ENCODE results near the gene TBC1D22B.
"Not testable (repeated sequence)": the region's sequence is repeated elsewhere in the genome, so short reads cannot be mapped to it uniquely, and the experiment has no call there.

The TBC1D22B gene

DNA sequence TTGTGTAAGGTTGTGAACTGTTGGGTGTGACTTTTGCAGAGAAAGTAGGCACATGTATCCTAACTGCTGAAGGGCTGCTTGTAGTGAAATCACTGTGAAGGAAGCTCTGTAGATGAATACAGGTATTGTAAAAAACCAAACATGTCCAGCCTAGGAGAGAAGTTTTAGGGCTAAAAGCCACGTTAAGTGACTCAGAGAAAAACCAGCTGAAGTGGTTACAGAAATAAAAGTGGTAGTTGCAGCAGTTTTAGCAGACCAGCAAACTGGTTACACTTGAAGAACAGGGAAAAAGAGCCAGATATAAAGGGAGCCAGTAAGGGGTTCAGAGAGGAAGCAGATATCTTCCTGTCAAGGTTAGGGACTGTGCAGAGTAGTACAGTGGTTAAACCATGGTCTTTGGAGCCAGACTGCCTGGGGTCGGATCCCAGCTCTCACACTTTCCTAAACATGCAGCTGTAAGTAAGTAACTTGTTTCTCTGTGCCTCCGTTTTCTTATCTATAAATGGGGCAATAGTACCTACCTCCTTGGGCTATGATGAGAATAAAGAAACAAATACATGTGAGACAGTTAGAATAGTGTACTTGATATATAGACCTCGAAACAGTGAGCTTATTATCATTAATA lies 62.4 kb downstream of the TBC1D22B start:
- Histone ChIP-seq H3K9me3 (ENCODE audit: insufficient read depth, low read depth, low read length) (no peaks in the 10 kb centered on the region), H3K4me1 (ENCODE audit: insufficient read depth, low read length) (no peaks in the 10 kb centered on the region), H3K27me3 (ENCODE audit: insufficient read depth, low read length) (no peaks in the 10 kb centered on the region), H3K27ac (ENCODE audit: low read length) (no peak overlapping the region), H3K4me3 (ENCODE audit: low read length) (no peak overlapping the region), H3K36me3 (ENCODE audit: insufficient read depth, low read depth, low read length) (peaks cover 75% of the 10 kb centered on the region), H3K9ac (ENCODE audit: low read depth, low read length) (no peak overlapping the region)

DNA sequence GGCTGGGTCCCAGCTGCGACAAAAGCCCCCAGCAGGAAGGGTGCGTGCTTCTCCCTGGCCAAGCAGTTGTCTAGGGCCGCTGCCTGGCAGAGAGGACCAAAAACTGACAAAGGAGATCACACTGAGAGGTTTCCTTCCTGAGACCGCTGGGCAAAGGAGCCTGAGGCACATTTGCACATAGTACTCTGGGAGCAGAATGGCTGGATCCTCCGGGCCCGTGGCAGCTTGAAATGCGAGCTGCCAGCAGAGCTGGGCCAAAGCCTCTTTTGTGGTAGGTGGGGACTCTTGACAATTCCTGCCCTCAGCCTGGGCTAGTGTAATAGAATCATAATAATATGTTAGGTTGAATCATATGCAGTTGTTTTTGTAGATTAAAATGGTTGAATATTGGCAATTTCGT lies 63.1 kb downstream of the TBC1D22B start:
- Histone ChIP-seq H3K4me1 (ENCODE audit: insufficient read depth, low read length) (no peaks in the 10 kb centered on the region), H3K4me3 (ENCODE audit: low read length) (no peak overlapping the region), H3K9ac (ENCODE audit: low read depth, low read length) (no peak overlapping the region), H3K36me3 (ENCODE audit: insufficient read depth, low read depth, low read length) (peaks cover 68% of the 10 kb centered on the region), H3K27ac (ENCODE audit: low read length) (no peak overlapping the region), H3K9me3 (ENCODE audit: insufficient read depth, low read depth, low read length) (no peaks in the 10 kb centered on the region), H3K27me3 (ENCODE audit: insufficient read depth, low read length) (no peaks in the 10 kb centered on the region)

DNA sequence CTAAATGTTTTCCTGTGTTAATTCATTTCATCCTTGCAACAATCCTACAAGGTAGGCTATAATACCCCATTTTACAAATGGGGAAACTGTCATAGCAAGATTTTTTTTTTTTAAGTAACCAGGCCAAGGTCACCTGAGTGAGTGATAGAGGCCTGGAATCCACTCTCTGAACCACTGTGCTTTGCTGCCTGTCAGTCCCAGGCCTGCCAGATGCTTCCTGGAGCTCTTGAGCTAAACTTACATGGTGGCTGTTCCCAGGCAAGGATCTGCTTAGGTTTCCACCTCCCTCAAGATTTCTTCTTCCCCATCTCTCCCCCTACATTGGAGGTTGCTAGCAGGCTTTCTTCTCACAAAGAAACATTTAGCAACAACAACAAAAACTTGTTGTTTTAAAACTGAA lies 63.5 kb downstream of the TBC1D22B start:
- Histone ChIP-seq H3K27ac (ENCODE audit: low read length) (no peak overlapping the region), H3K4me1 (ENCODE audit: insufficient read depth, low read length) (no peaks in the 10 kb centered on the region), H3K9ac (ENCODE audit: low read depth, low read length) (no peak overlapping the region), H3K36me3 (ENCODE audit: insufficient read depth, low read depth, low read length) (peaks cover 64% of the 10 kb centered on the region), H3K27me3 (ENCODE audit: insufficient read depth, low read length) (no peaks in the 10 kb centered on the region), H3K9me3 (ENCODE audit: insufficient read depth, low read depth, low read length) (no peaks in the 10 kb centered on the region), H3K4me3 (ENCODE audit: low read length) (no peak overlapping the region)

DNA sequence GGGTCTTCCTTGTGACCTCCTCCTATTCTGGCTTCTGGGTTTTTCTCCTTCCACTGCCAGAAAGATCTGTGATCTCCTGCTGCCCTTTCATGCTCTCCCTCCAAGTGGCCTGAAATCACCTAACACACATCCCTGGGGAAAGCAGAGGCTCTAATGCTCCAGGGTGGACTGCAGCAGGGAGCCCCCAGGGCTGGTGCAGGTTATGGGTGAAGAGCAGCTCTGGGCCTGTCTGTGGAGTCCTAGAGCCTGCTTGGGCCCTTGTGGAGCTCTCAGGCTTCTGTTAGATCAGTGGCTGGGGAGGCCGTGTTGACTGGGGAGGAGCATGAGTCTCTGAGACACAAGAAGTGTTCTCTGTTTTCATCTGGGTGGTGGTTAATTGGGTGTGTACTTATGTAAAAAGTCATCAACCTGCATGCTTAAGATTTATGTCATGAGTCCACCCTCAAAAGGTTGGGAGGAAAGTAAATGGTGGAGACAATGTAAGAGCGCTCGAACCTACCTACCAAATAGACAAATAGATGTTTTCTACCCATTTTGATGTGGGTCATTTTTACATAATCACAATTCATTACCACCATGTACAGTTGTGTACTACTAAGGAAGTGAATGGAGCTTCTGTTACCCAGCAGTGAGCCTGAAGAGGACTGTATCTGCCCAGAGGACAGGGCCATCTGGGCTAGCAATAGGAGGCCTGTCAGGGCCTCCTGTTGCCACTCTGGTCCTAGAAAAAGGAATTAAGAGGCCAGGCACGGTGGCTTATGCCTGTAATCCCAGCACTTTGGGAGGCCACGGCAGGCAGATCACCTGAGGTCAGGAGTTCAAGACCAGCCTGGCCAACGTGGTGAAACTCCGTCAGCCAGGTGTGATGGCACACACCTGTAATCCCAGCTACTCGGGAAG lies 64.2 kb downstream of the TBC1D22B start:
- peaks cover 57% of the 10 kb centered on the region for H3K36me3 ChIP-seq (ENCODE audit: insufficient read depth, low read depth, low read length)

DNA sequence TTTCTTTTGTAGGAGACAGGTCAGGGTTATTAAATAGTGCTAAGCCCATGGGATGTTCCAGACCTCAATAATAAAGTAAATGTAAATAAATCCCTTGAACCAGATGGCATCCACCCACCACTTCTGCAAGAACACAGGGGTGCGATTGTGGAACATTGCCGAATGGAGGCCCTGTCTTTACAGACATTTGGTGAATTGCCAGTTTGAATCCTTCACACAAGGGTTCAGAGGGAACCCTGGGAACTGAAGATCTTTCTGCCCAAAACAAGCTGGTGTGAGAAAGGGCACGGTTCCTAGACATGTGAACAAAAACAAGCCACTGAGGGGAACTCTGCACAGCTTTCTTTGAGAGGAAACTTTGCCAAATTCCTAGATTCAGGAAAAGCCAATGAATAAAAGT lies 66.0 kb downstream of the TBC1D22B start:
- Histone ChIP-seq H3K36me3 (ENCODE audit: insufficient read depth, low read depth, low read length) (peaks cover 39% of the 10 kb centered on the region), H3K4me3 (ENCODE audit: low read length) (no peak overlapping the region), H3K27me3 (ENCODE audit: insufficient read depth, low read length) (no peaks in the 10 kb centered on the region), H3K4me1 (ENCODE audit: insufficient read depth, low read length) (no peaks in the 10 kb centered on the region), H3K9me3 (ENCODE audit: insufficient read depth, low read depth, low read length) (no peaks in the 10 kb centered on the region), H3K27ac (ENCODE audit: low read length) (no peak overlapping the region), H3K9ac (ENCODE audit: low read depth, low read length) (no peak overlapping the region)

More for the DNA sequence above, 64.2 kb downstream of the TBC1D22B start:
- no peak overlapping the region for H3K27ac ChIP-seq (ENCODE audit: low read length)
- no peaks in the 10 kb centered on the region for H3K4me1 ChIP-seq (ENCODE audit: insufficient read depth, low read length)
- H3K27me3 ChIP-seq (ENCODE audit: insufficient read depth, low read length): no peaks in the 10 kb centered on the region
- no peak overlapping the region for H3K9ac ChIP-seq (ENCODE audit: low read depth, low read length)
- no peak overlapping the region for H3K4me3 ChIP-seq (ENCODE audit: low read length)
- H3K9me3 ChIP-seq (ENCODE audit: insufficient read depth, low read depth, low read length): no peaks in the 10 kb centered on the region

DNA sequence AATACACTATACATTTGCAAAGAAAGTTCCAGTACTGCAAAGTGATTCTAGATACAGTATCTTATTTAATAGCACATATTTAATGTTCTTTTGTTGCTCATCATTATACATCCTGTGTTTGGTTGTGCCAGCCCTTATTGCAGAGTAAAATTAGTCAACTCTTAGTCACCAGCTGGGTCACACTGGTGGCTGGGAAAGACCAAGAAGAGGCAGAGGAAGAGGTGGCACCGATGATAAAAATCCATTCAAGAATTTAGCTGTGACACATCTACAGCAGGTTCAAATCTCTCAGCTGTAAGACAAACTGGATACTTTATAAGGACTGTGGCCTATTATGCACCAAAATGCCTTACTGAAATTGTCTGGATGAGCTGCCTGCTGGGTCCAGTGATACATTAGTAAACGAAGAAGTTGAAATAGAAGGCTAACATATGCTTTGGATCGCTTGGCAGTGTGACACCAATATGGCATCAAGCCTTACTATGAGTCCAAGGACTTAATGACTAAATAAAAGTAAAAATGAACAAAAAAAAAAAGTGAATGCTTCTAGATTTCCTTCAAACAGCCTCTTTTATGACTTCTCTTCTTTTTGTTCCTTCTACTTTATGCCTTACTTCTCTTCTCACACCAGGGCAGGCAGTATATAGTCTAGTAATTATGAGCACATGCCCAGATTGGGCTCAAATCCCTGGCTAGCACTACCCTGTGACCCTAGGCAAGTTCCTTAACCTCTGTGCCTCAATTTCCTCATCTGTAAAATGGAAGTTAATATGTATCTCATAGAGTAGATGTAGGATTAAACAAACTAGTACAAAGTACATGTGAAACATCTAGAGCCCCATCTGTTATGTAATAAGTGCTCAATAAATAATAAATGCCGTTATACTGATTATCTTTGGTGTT lies 66.8 kb downstream of the TBC1D22B start:
- Histone ChIP-seq H3K27me3 (ENCODE audit: insufficient read depth, low read length) (no peaks in the 10 kb centered on the region), H3K9me3 (ENCODE audit: insufficient read depth, low read depth, low read length) (no peaks in the 10 kb centered on the region), H3K4me1 (ENCODE audit: insufficient read depth, low read length) (no peaks in the 10 kb centered on the region), H3K9ac (ENCODE audit: low read depth, low read length) (no peak overlapping the region), H3K27ac (ENCODE audit: low read length) (no peak overlapping the region), H3K36me3 (ENCODE audit: insufficient read depth, low read depth, low read length) (peaks cover 36% of the 10 kb centered on the region), H3K4me3 (ENCODE audit: low read length) (no peak overlapping the region)

DNA sequence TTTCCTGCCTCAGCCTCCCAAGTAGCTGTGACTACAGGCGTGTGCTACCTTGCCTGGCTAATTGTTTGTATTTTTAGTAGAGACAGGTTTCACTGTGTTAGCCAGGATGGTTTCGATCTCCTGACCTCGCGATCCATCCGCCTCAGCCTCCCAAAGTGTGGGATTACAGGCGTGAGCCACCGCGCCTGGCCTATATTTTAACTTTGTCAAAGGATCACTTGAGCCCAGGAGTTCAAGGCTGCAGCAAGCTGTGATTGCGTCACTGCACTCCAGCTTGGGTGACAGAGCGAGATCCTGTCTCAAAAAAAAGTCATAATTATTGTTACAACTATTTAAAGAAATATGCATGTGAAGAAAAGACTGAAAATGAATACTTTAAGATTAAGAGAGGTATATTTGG lies 72.8 kb downstream of the TBC1D22B start:
- peaks cover 36% of the 10 kb centered on the region for H3K36me3 ChIP-seq (ENCODE audit: insufficient read depth, low read depth, low read length)
- not testable (repeated sequence) for H3K9ac ChIP-seq (ENCODE audit: low read depth, low read length); H3K27me3 ChIP-seq (ENCODE audit: insufficient read depth, low read length); H3K4me3 ChIP-seq (ENCODE audit: low read length); H3K27ac ChIP-seq (ENCODE audit: low read length); H3K4me1 ChIP-seq (ENCODE audit: insufficient read depth, low read length); H3K9me3 ChIP-seq (ENCODE audit: insufficient read depth, low read depth, low read length)

DNA sequence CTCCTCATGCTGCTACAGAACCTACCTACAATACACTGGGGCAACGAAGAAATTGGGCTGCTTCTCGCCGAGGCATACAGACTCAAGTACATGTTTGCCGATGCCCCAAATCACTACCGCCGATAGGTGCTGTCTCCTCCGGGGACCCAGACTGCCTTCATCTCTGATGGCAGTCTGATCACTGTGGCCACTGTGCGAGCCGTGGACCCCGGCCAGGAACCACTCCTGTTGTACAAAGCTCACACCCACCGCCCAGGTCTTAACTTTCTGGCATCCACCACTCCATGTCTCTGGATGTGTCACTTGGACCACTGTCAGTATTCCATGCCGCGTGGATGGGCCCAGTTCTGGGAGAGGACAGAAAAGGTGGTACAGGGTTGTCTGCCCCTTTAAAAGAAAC lies 73.5 kb downstream of the TBC1D22B start:
- H3K27me3 ChIP-seq (ENCODE audit: insufficient read depth, low read length): no peaks in the 10 kb centered on the region
- no peak overlapping the region for H3K4me3 ChIP-seq (ENCODE audit: low read length)
- H3K4me1 ChIP-seq (ENCODE audit: insufficient read depth, low read length): no peaks in the 10 kb centered on the region
- H3K9me3 ChIP-seq (ENCODE audit: insufficient read depth, low read depth, low read length): no peaks in the 10 kb centered on the region
- H3K9ac ChIP-seq (ENCODE audit: low read depth, low read length): no peak overlapping the region
- peaks cover 36% of the 10 kb centered on the region for H3K36me3 ChIP-seq (ENCODE audit: insufficient read depth, low read depth, low read length)
- no peak overlapping the region for H3K27ac ChIP-seq (ENCODE audit: low read length)

DNA sequence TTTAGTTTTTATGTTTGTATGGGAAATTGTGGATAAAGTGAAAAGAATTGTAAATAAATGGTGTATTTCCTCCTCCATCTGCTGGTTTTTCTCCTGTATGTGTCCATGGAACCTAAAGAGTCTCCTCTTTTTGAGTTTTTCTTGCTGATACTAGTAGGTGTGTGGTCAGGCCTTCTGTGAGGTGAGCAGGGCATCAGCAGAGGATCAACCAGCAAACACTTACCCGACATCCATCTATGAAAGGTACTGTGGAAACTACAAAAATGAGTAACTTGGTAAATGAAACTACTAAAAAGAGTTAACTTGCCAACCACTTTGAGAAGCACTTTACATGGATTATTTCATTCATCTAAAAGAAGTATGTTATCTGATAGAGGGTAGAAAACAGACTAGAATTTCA lies 75.3 kb downstream of the TBC1D22B start:
- Histone ChIP-seq H3K4me1 (ENCODE audit: insufficient read depth, low read length) (no peaks in the 10 kb centered on the region), H3K27ac (ENCODE audit: low read length) (no peak overlapping the region), H3K4me3 (ENCODE audit: low read length) (no peak overlapping the region), H3K36me3 (ENCODE audit: insufficient read depth, low read depth, low read length) (peaks cover 36% of the 10 kb centered on the region), H3K27me3 (ENCODE audit: insufficient read depth, low read length) (no peaks in the 10 kb centered on the region), H3K9ac (ENCODE audit: low read depth, low read length) (no peak overlapping the region), H3K9me3 (ENCODE audit: insufficient read depth, low read depth, low read length) (no peaks in the 10 kb centered on the region)

DNA sequence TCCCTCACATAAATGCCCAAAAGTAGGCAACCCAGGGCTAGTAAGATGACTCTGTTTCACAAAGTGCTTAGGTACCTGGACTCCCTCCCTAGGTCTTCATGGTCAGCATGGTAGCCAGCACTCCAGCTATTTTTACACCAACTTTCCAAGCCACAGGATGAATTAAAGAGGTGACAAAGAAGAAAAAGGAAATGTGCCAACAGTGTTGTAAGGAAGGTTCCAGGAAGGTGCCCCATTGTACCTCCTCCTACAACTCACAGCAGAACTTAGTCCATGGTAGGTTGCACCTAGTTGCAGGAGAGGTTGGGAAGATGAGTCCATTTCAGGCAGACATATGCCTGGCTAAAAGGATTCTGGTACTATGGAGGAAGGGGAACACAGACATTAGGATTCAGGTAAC lies 76.5 kb downstream of the TBC1D22B start:
- Histone ChIP-seq H3K27me3 (ENCODE audit: insufficient read depth, low read length) (no peaks in the 10 kb centered on the region), H3K27ac (ENCODE audit: low read length) (no peak overlapping the region)

DNA sequence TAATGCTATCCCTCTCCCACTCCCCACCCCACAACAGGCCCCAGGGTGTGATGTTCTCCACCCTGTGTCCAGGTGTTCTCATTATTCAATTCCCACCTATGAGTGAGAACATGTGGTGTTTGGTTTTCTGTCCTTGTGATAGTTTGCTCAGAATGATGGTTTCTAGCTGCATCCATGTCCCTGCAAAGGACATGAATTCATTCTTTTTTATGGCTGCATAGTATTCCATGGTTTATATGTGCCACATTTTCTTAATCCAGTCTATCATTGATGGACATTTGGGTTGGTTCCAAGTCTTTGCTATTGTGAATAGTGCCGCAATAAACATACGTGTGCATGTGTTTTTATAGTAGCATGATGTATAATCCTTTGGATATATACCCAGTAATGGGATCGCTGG lies 80.7 kb downstream of the TBC1D22B start:
- not testable (repeated sequence) for H3K4me3 ChIP-seq (ENCODE audit: low read length); H3K4me1 ChIP-seq (ENCODE audit: insufficient read depth, low read length); H3K27me3 ChIP-seq (ENCODE audit: insufficient read depth, low read length); H3K36me3 ChIP-seq (ENCODE audit: insufficient read depth, low read depth, low read length); H3K27ac ChIP-seq (ENCODE audit: low read length); H3K9ac ChIP-seq (ENCODE audit: low read depth, low read length); H3K9me3 ChIP-seq (ENCODE audit: insufficient read depth, low read depth, low read length)

More for the DNA sequence above, 76.5 kb downstream of the TBC1D22B start:
- Histone ChIP-seq H3K4me1 (ENCODE audit: insufficient read depth, low read length) (no peaks in the 10 kb centered on the region), H3K4me3 (ENCODE audit: low read length) (no peak overlapping the region), H3K9ac (ENCODE audit: low read depth, low read length) (no peak overlapping the region), H3K36me3 (ENCODE audit: insufficient read depth, low read depth, low read length) (peaks cover 35% of the 10 kb centered on the region), H3K9me3 (ENCODE audit: insufficient read depth, low read depth, low read length) (no peaks in the 10 kb centered on the region)
